Neural cell (in vitro differentiated cells): ENCODE results near the gene ICA1L. TPM values are rescaled to one million over a fixed set of nuclear protein-coding genes. Genes with fewer than 3 reads are reported as not detected.

Experiments used
- H2AFZ ChIP-seq: fragments of 200-600, 300-800 bp; sonication (generic), shearing (Covaris generic); 2 replicates; pipeline ENCODE4 v1.6.0; 2014; ENCODE audit warnings: low read depth, mild to moderate bottlenecking, antibody characterized with exemption, low read length, moderate library complexity
- H3F3A ChIP-seq: fragments of 200-600 bp; shearing (Covaris generic); 2 replicates; pipeline ENCODE4 v1.6.1; 2016; ENCODE audit warnings: mild to moderate bottlenecking, moderate library complexity, mixed read lengths, antibody characterized with exemption, low read length; ENCODE audit not compliant: insufficient read depth, poor library complexity, severe bottlenecking
- H3K27ac ChIP-seq: fragments of 200-600, 300-800 bp; sonication (generic), shearing (Covaris generic); 2 replicates; pipeline ENCODE4 v1.5.1; 2014; ENCODE audit warnings: mild to moderate bottlenecking, low read length, moderate library complexity
- H3K27me3 ChIP-seq: fragments of 300-800, 200-600 bp; sonication (generic), shearing (Covaris generic); 2 replicates; pipeline ENCODE4 v1.6.0; 2014; ENCODE audit warnings: mild to moderate bottlenecking, low read depth, low read length, moderate library complexity; ENCODE audit not compliant: insufficient read depth
- H3K36me3 ChIP-seq: fragments of 300-800, 200-600 bp; sonication (generic), shearing (Covaris generic); 2 replicates; pipeline ENCODE4 v1.5.1; 2014; ENCODE audit warnings: mild to moderate bottlenecking, antibody characterized with exemption, low read length, moderate library complexity; ENCODE audit not compliant: insufficient read depth
- H3K4me2 ChIP-seq: fragments of 300-800, 200-600 bp; sonication (generic), shearing (Covaris generic); 2 replicates; pipeline ENCODE4 v1.6.0; 2014; ENCODE audit warnings: mild to moderate bottlenecking, low read length
- H3K4me3 ChIP-seq: fragments of 300-800, 200-600 bp; sonication (generic), shearing (Covaris generic); 2 replicates; pipeline ENCODE4 v1.5.1; 2014; ENCODE audit warnings: mild to moderate bottlenecking, low read length, moderate library complexity
- H3K79me2 ChIP-seq: fragments of 200-600 bp; shearing (Covaris generic); replicated peaks from 2 replicates; pipeline ENCODE4 v1.6.0; 2014; ENCODE audit warnings: mild to moderate bottlenecking, low read length, moderate library complexity; ENCODE audit not compliant: insufficient read depth
- H3K9ac ChIP-seq: fragments of 300-800, 200-600 bp; sonication (generic), shearing (Covaris generic); 2 replicates; pipeline ENCODE4 v1.6.1; 2016; ENCODE audit warnings: mild to moderate bottlenecking, low read length, mixed read lengths
- H3K9me2 ChIP-seq: fragments of 200-600 bp; shearing (Covaris generic); 2 replicates; pipeline ENCODE4 v1.6.1; 2016; ENCODE audit warnings: mild to moderate bottlenecking, low read length, mixed read lengths; ENCODE audit not compliant: insufficient read depth
- H3K9me3 ChIP-seq: fragments of 200-600, 300-800 bp; sonication (generic), shearing (Covaris generic); 2 replicates; pipeline ENCODE4 v1.6.1; 2016; ENCODE audit warnings: mild to moderate bottlenecking, mixed run types, low read length, moderate library complexity, mixed read lengths
- H4K20me1 ChIP-seq: fragments of 200-600 bp; shearing (Covaris generic); 2 replicates; pipeline ENCODE4 v1.6.1; 2016; ENCODE audit warnings: mild to moderate bottlenecking, mixed run types; ENCODE audit not compliant: insufficient read depth
- CTCF ChIP-seq: fragments of 450-650 bp; IDR thresholded peaks from 2 replicates; pipeline ENCODE4 v1.5.1; 2014; ENCODE audit warnings: antibody characterized with exemption, mild to moderate bottlenecking, moderate library complexity; ENCODE audit not compliant: poor library complexity, severe bottlenecking
- EP300 ChIP-seq: fragments of 450-650 bp; conservative IDR thresholded peaks from 2 replicates; pipeline ENCODE4 v1.6.1; 2014; ENCODE audit warnings: antibody characterized with exemption, mild to moderate bottlenecking, moderate library complexity; ENCODE audit not compliant: poor library complexity, severe bottlenecking
- EZH2 ChIP-seq: fragments of 200-600, 300-800 bp; shearing (Covaris generic), sonication (generic); IDR thresholded peaks from 2 replicates; pipeline ENCODE4 v1.6.1; 2014; ENCODE audit warnings: antibody characterized with exemption, low read length, borderline replicate concordance, mild to moderate bottlenecking; ENCODE audit not compliant: insufficient read depth, poor library complexity, severe bottlenecking
- MXI1 ChIP-seq: fragments of 450-650 bp; conservative IDR thresholded peaks from 2 replicates; pipeline ENCODE4 v1.6.1; 2014; ENCODE audit warnings: antibody characterized with exemption, mild to moderate bottlenecking; ENCODE audit not compliant: poor library complexity, severe bottlenecking
- POLR2AphosphoS5 ChIP-seq: IDR thresholded peaks from 2 replicates; pipeline ENCODE4 v1.6.1; 2012
- RAD21 ChIP-seq: fragments of 450-650 bp; conservative IDR thresholded peaks from 2 replicates; pipeline ENCODE4 v1.6.1; 2014; ENCODE audit warnings: antibody characterized with exemption, mild to moderate bottlenecking, moderate library complexity
- REST ChIP-seq: IDR thresholded peaks from 2 replicates; pipeline ENCODE4 v1.6.1; 2012; ENCODE audit warnings: borderline replicate concordance
- SMC3 ChIP-seq: fragments of 450-650 bp; conservative IDR thresholded peaks from 2 replicates; pipeline ENCODE4 v1.6.1; 2014; ENCODE audit warnings: antibody characterized with exemption, mild to moderate bottlenecking, moderate library complexity; ENCODE audit not compliant: poor library complexity
- TAF1 ChIP-seq: IDR thresholded peaks from 2 replicates; pipeline ENCODE4 v1.6.1; 2012; ENCODE audit warnings: low read depth
- polyA plus RNA-seq: library from polyadenylated mRNA; depleted of rRNA; stranded (reverse); fragments of >200 nt; gene quantifications from 2 replicates; pipeline ENCODE4 v1.2.3, GENCODE V29; 2014

Gene ICA1L
- polyA plus RNA-seq, 1 donor from 2014 or later = 61.4 TPM

GRCh38 chr2:202821206-202822160 is 50.1 kb downstream of the ICA1L start:
- no peaks in the 10 kb centered on the region for H4K20me1 ChIP-seq
- no peaks in the 10 kb centered on the region for H3K9me3 ChIP-seq
- no peak overlapping the region for H3K9ac ChIP-seq
- H3K9me2 ChIP-seq = no peaks in the 10 kb centered on the region
- no peak overlapping the region for H3K4me2 ChIP-seq
- H3F3A ChIP-seq = no peaks in the 10 kb centered on the region
- no peak for TF ChIP-seq EP300
- TF ChIP-seq MXI1 = no peak
- no peak for TF ChIP-seq RAD21
- no peak for TF ChIP-seq POLR2AphosphoS5
- TF ChIP-seq EZH2 = no peak
- TF ChIP-seq CTCF = no peak
- no peak for TF ChIP-seq REST
- no peak for TF ChIP-seq TAF1
- no peak for TF ChIP-seq SMC3
- H2AFZ ChIP-seq = no peak overlapping the region
- no peaks in the 10 kb centered on the region for H3K79me2 ChIP-seq
- no peak overlapping the region for H3K4me3 ChIP-seq
- H3K27ac ChIP-seq = no peak overlapping the region
- H3K27me3 ChIP-seq = no peaks in the 10 kb centered on the region
- H3K36me3 ChIP-seq = no peaks in the 10 kb centered on the region

GRCh38 chr2:202818321-202818720 is 53.2 kb downstream of the ICA1L start:
- Histone ChIP-seq H3K9me3 (no peaks in the 10 kb centered on the region), H3K9me2 (no peaks in the 10 kb centered on the region), H3K9ac (no peak overlapping the region), H3K4me2 (no peak overlapping the region), H3K79me2 (no peaks in the 10 kb centered on the region), H3F3A (no peaks in the 10 kb centered on the region), H2AFZ (no peak overlapping the region), H4K20me1 (no peaks in the 10 kb centered on the region), H3K36me3 (peaks cover 7% of the 10 kb centered on the region), H3K27ac (no peak overlapping the region), H3K27me3 (no peaks in the 10 kb centered on the region), H3K4me3 (no peak overlapping the region)
- TF ChIP-seq EP300 (no peak), MXI1 (no peak), REST (no peak), RAD21 (no peak), CTCF (no peak), SMC3 (no peak), TAF1 (no peak), EZH2 (no peak)
